Muscle layer of duodenum (tissue), 2 donors: Measurements from ENCODE around the gene CACNG1.

Experiments used
- H3K27ac ChIP-seq: one replicate; pipeline ENCODE4 v1.7.0; 2013; ENCODE audit warnings: mild to moderate bottlenecking, low read length
- H3K27me3 ChIP-seq: one replicate; pipeline ENCODE4 v1.7.0; 2013; ENCODE audit warnings: low read depth, mild to moderate bottlenecking, control low read depth, low read length
- H3K36me3 ChIP-seq, 2 donors: one replicate each; pipeline ENCODE4 v1.7.0; 2013; ENCODE audit warnings: low read length in 2 of 2, control low read depth in 1 of 2, mild to moderate bottlenecking in 1 of 2; ENCODE audit not compliant: insufficient read depth in 2 of 2, control insufficient read depth in 1 of 2
- H3K4me1 ChIP-seq, 2 donors: one replicate each; pipeline ENCODE4 v1.7.0; 2013; ENCODE audit warnings: low read length in 2 of 2, mild to moderate bottlenecking in 2 of 2, control low read depth in 1 of 2, moderate library complexity in 1 of 2; ENCODE audit not compliant: insufficient read depth in 2 of 2, control insufficient read depth in 1 of 2
- H3K4me3 ChIP-seq, 2 donors: one replicate each; pipeline ENCODE4 v1.7.0; 2013; ENCODE audit warnings: low read length in 2 of 2, low read depth in 1 of 2, mild to moderate bottlenecking in 1 of 2
- H3K9me3 ChIP-seq, 2 donors: one replicate each; pipeline ENCODE4 v1.7.0; 2013; ENCODE audit warnings: low read length in 2 of 2, control low read depth in 1 of 2, mild to moderate bottlenecking in 1 of 2; ENCODE audit not compliant: control insufficient read depth in 1 of 2
- donor health status: healthy.

Gene CACNG1

GRCh38 chr17:67043283-67043682 is 1.1 kb upstream of the CACNG1 start:
- H3K4me1 ChIP-seq, result no peaks in the 10 kb centered on the region
- H3K9me3 ChIP-seq, result peaks cover 5 to 10% of the 10 kb centered on the region in 2 donors
- no peaks in the 10 kb centered on the region for H3K36me3 ChIP-seq
- no peak overlapping the region for H3K27ac ChIP-seq
- H3K27me3 ChIP-seq, result no peaks in the 10 kb centered on the region
- no peak overlapping the region for H3K4me3 ChIP-seq

GRCh38 chr17:67044940-67045339 is 586 bp downstream of the CACNG1 start:
- Histone ChIP-seq H3K36me3 (no peaks in the 10 kb centered on the region), H3K27ac (no peak overlapping the region), H3K9me3 (peaks cover 5 to 23% of the 10 kb centered on the region in 2 donors), H3K27me3 (no peaks in the 10 kb centered on the region), H3K4me3 (no peak overlapping the region), H3K4me1 (no peaks in the 10 kb centered on the region)

- no peak overlapping the region for H3K4me3 ChIP-seq
- H3K4me1 ChIP-seq, result no peaks in the 10 kb centered on the region
- no peaks in the 10 kb centered on the region for H3K36me3 ChIP-seq
- no peaks in the 10 kb centered on the region for H3K27me3 ChIP-seq
- H3K27ac ChIP-seq, result no peak overlapping the region
- peaks cover 5 to 28% of the 10 kb centered on the region in 2 donors for H3K9me3 ChIP-seq
These were observed 2.0 kb downstream of the CACNG1 start for GRCh38 chr17:67046398-67046797.

DNA sequence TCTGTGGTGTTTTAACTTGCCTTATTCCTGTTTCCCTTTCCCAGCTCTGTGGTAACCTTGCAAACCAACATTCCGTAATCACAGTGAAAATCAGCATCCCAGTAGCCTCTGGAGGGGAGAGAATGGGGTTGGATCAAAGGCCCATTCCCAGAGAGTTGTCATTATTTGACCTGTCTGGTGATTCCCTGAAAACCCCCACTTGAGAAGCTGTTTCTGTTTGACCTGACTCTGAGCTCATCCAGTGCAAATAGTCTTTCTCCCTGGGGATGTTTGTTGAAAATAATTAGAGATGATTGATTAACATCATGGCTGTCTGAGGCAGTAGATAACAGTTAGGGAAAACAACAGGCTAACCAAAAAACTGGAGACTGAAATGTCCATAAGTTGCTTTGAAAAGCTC is 3.0 kb downstream of the CACNG1 start:
- H3K27ac ChIP-seq, result no peak overlapping the region

GRCh38 chr17:67049025-67049739 is 4.8 kb downstream of the CACNG1 start:
- H3K9me3 ChIP-seq, result peaks cover 5 to 28% of the 10 kb centered on the region in 2 donors
- no peaks in the 10 kb centered on the region for H3K36me3 ChIP-seq
- H3K4me3 ChIP-seq, result no peak overlapping the region
- H3K27ac ChIP-seq, result no peak overlapping the region
- no peaks in the 10 kb centered on the region for H3K27me3 ChIP-seq
- no peaks in the 10 kb centered on the region for H3K4me1 ChIP-seq

More for the DNA sequence above, 3.0 kb downstream of the CACNG1 start:
- Histone ChIP-seq H3K36me3 (no peaks in the 10 kb centered on the region), H3K27me3 (no peaks in the 10 kb centered on the region), H3K9me3 (peaks cover 5 to 28% of the 10 kb centered on the region in 2 donors), H3K4me3 (no peak overlapping the region), H3K4me1 (no peaks in the 10 kb centered on the region)

GRCh38 chr17:67050066-67050465 is 5.7 kb downstream of the CACNG1 start:
- Histone ChIP-seq H3K27me3 (no peaks in the 10 kb centered on the region), H3K9me3 (peaks cover 5 to 28% of the 10 kb centered on the region in 2 donors), H3K27ac (no peak overlapping the region), H3K4me1 (no peaks in the 10 kb centered on the region), H3K4me3 (no peak overlapping the region), H3K36me3 (no peaks in the 10 kb centered on the region)

DNA sequence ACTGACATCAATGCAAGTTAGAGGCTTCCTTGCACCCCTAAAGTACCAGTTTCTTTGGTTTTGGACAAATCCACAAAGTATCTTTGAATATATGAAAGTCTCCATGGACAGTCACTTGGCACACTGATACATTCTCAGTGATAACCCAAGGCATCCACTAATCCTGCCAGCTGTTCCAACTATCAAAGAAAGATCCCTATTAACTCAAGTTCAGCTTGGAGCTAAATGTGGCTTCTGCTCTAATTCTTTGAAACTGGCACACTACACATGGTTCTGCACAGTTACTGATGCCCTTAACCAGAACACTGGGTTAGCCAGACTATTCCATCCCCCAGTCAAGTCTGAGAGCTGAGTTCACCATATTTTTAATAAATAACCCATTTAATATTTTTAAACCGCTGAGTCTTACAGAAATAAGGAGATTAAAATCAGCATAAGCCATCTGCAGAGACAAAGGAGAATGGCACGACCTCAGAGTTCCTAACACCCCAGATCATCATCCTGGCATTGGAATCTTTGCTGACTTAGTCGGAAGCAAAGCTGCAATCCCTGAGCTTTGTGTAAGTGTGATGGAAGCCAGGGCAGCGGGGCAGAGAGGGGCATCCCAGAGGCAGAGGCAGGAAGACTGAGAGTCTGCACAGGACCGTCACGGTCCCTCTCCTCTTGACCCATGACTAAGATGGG is 6.3 kb downstream of the CACNG1 start:
- Histone ChIP-seq H3K36me3 (no peaks in the 10 kb centered on the region), H3K4me1 (no peaks in the 10 kb centered on the region), H3K27ac (no peak overlapping the region), H3K9me3 (peaks cover 5 to 28% of the 10 kb centered on the region in 2 donors), H3K27me3 (no peaks in the 10 kb centered on the region), H3K4me3 (no peak overlapping the region)

DNA sequence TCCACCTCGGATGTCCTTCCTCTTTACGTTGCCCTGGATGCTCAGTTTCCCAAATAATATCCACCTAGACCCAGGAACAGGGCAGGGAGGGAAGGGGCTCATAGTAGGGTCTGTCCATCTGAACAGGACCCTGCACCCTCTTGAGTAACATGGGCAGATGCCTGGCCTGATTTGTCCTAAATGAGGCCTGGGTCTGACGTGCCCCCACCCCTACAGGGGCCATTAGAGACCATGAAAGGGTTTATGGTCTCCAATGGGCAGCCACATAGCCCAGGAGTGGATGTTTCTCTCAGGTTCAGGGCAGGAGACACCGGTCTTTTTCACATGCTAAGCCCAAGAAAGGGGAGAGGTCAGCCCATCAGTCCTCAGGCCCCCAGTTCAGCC is 6.8 kb downstream of the CACNG1 start:
- no peak overlapping the region for H3K27ac ChIP-seq

GRCh38 chr17:67051837-67052236 is 7.5 kb downstream of the CACNG1 start:
- Histone ChIP-seq H3K9me3 (peaks cover 5 to 28% of the 10 kb centered on the region in 2 donors), H3K4me3 (no peak overlapping the region), H3K27ac (no peak overlapping the region), H3K27me3 (no peaks in the 10 kb centered on the region), H3K4me1 (no peaks in the 10 kb centered on the region), H3K36me3 (no peaks in the 10 kb centered on the region)

More for the DNA sequence above, 6.8 kb downstream of the CACNG1 start:
- H3K36me3 ChIP-seq, result no peaks in the 10 kb centered on the region
- H3K27me3 ChIP-seq, result no peaks in the 10 kb centered on the region
- H3K9me3 ChIP-seq, result peaks cover 5 to 28% of the 10 kb centered on the region in 2 donors
- H3K4me1 ChIP-seq, result no peaks in the 10 kb centered on the region
- no peak overlapping the region for H3K4me3 ChIP-seq

- no peaks in the 10 kb centered on the region for H3K27me3 ChIP-seq
- no peak overlapping the region for H3K4me3 ChIP-seq
- H3K4me1 ChIP-seq, result no peaks in the 10 kb centered on the region
- H3K36me3 ChIP-seq, result no peaks in the 10 kb centered on the region
- H3K9me3 ChIP-seq, result peaks cover under 1 to 21% of the 10 kb centered on the region in 2 donors
- H3K27ac ChIP-seq, result no peak overlapping the region
These were observed 8.5 kb downstream of the CACNG1 start for GRCh38 chr17:67052720-67053437.

DNA sequence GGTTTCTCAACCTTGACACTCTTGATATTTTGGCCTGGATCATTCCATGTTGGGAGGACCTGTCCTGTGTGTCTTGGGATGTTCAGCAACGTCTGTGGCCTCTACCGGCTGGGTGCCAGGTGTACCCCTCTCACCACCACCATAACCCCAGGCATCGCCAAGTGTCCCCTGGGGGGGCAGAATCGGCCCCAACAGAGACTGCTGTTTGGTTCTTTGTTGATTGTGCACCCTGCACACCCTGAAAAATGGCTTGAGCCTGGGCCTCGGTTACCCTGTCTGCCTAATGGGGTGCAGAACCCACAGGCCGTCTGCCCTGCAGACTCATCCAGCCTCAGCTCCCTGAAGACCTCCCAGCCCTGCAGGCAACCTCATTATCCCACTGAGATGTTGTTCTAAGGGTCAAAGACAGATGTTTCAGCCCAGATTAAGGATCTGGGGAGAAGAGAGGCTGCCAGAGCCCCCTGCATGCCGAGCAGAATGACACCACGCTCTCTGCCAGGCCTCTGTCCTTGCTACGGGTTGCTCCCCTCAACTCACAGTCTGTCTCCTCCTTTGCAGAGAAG is 9.2 kb downstream of the CACNG1 start:
- H3K4me3 ChIP-seq, result no peak overlapping the region
- no peak overlapping the region for H3K27ac ChIP-seq
- H3K27me3 ChIP-seq, result no peaks in the 10 kb centered on the region
- peaks cover 0 to 17% of the 10 kb centered on the region in 2 donors for H3K9me3 ChIP-seq
- H3K36me3 ChIP-seq, result no peaks in the 10 kb centered on the region
- H3K4me1 ChIP-seq, result no peaks in the 10 kb centered on the region
